HepG2 (cell line): Measurements from ENCODE around the gene B4GALT2. TPM values are rescaled to one million over a fixed set of nuclear protein-coding genes. Genes with fewer than 3 reads are reported as not detected.

Experiments used
- DNMT3B ChIP-seq: conservative IDR thresholded peaks from 2 replicates; pipeline ENCODE4 v1.6.1; 2016; ENCODE audit warnings: missing biosample characterization, control low read depth
- FOXK1 ChIP-seq: sonication (generic); formaldehyde crosslinking; IDR thresholded peaks from 2 replicates; pipeline ENCODE4 v1.4.0; 2020; ENCODE audit warnings: low read depth, missing genetic modification reagents, borderline replicate concordance
- HOXA3 ChIP-seq: sonication (generic); formaldehyde crosslinking; IDR thresholded peaks from 2 replicates; pipeline ENCODE4 v1.5.0; 2020; ENCODE audit warnings: missing genetic modification reagents
- HOXA5 ChIP-seq: sonication (generic); formaldehyde crosslinking; IDR thresholded peaks from 2 replicates; pipeline ENCODE4 v1.4.0; 2020; ENCODE audit warnings: missing genetic modification reagents
- MATR3 ChIP-seq: sonication (generic); formaldehyde crosslinking; IDR thresholded peaks from 2 replicates; pipeline ENCODE4 v1.4.0; 2020; ENCODE audit warnings: missing genetic modification reagents
- POLR2G ChIP-seq: fragments of 200-400 bp; formaldehyde crosslinking; IDR thresholded peaks from 2 replicates; pipeline ENCODE4 v1.6.1; 2018; ENCODE audit warnings: mild to moderate bottlenecking, low read depth, low read length, moderate library complexity
- RBAK ChIP-seq: sonication (generic); formaldehyde crosslinking; IDR thresholded peaks from 2 replicates; pipeline ENCODE4 v1.5.1; 2020; ENCODE audit warnings: mild to moderate bottlenecking, missing genetic modification reagents
- RCOR2 ChIP-seq: IDR thresholded peaks from 2 replicates; pipeline ENCODE4 v1.6.1; 2016; ENCODE audit warnings: missing biosample characterization, missing genetic modification reagents
- RORA ChIP-seq: sonication (generic); formaldehyde crosslinking; IDR thresholded peaks from 2 replicates; pipeline ENCODE4 v1.5.0; 2020; ENCODE audit warnings: mild to moderate bottlenecking, missing genetic modification reagents, moderate library complexity
- SMARCE1 ChIP-seq: fragments of 450-650 bp; IDR thresholded peaks from 2 replicates; pipeline ENCODE4 v1.6.1; 2017; ENCODE audit warnings: borderline replicate concordance
- SUZ12 ChIP-seq: fragments of 150-350 bp; IDR thresholded peaks from 2 replicates; pipeline ENCODE4 v1.6.1; 2014; ENCODE audit warnings: low read depth, low read length
- ZNF10 ChIP-seq: sonication (generic); formaldehyde crosslinking; IDR thresholded peaks from 2 replicates; pipeline ENCODE4 v1.4.0; 2020; ENCODE audit warnings: mild to moderate bottlenecking, low read depth, missing genetic modification reagents, borderline replicate concordance
- ZNF292 ChIP-seq: sonication (generic); formaldehyde crosslinking; IDR thresholded peaks from 2 replicates; pipeline ENCODE4 v1.8.1; 2022; ENCODE audit warnings: mild to moderate bottlenecking, low read depth, missing genetic modification reagents, borderline replicate concordance
- ZNF441 ChIP-seq: sonication (generic); formaldehyde crosslinking; IDR thresholded peaks from 2 replicates; pipeline ENCODE4 v1.7.0; 2021; ENCODE audit warnings: missing genetic modification reagents, borderline replicate concordance
- ZNF557 ChIP-seq: sonication (generic); formaldehyde crosslinking; IDR thresholded peaks from 2 replicates; pipeline ENCODE4 v1.4.0; 2020; ENCODE audit warnings: missing genetic modification reagents
- ZNF616 ChIP-seq: sonication (generic); formaldehyde crosslinking; IDR thresholded peaks from 2 replicates; pipeline ENCODE4 v1.5.0; 2020; ENCODE audit warnings: low read depth, mild to moderate bottlenecking, missing genetic modification reagents
- ZNF644 ChIP-seq: IDR thresholded peaks from 2 replicates; pipeline ENCODE4 v1.6.1; 2016; ENCODE audit warnings: low read depth
- polyA plus RNA-seq, 8 experiments: library from polyadenylated mRNA; depleted of rRNA in 3 of 8; stranded (reverse) in 7 of 8; unstranded in 1 of 8; fragments of >200 nt; fragmentation: Illumina TruSeq in 4 of 8; extraction: Trizol in 4 of 8; gene quantifications; 2 replicates each; pipeline versions ENCODE4 v1.2.1 to v1.2.3, GENCODE V29; 2011 to 2016; ENCODE audit warnings: low read depth in 4 of 8, missing spikeins in 1 of 8, mixed read lengths in 1 of 8; ENCODE audit not compliant: insufficient read depth in 1 of 8
- total RNA-seq, 5 experiments: library from RNA; depleted of rRNA; stranded (reverse); fragments of >200 nt; fragmentation: Illumina TruSeq; extraction: Trizol; gene quantifications; 2 replicates each; pipeline ENCODE4 v1.2.3, GENCODE V29; 2016; ENCODE audit warnings: low read depth in 1 of 5
- TF ChIP-seq, protein P1 (sequence below): sonication (generic); formaldehyde crosslinking; IDR thresholded peaks from 2 replicates; pipeline ENCODE4 v1.4.0; 2020; ENCODE audit warnings: missing genetic modification reagents
- TF ChIP-seq, protein P2 (sequence below): sonication (generic); formaldehyde crosslinking; IDR thresholded peaks from 2 replicates; pipeline ENCODE4 v1.4.0; 2020; ENCODE audit warnings: low read depth, mild to moderate bottlenecking, missing genetic modification reagents
- TF ChIP-seq, protein P3 (sequence below): IDR thresholded peaks from 2 replicates; pipeline ENCODE4 v1.6.1; 2018; ENCODE audit warnings: missing genetic modification reagents
- TF ChIP-seq, protein P4 (sequence below): IDR thresholded peaks from 2 replicates; pipeline ENCODE4 v1.6.1; 2016; ENCODE audit warnings: mild to moderate bottlenecking
- TF ChIP-seq, protein P5 (sequence below): IDR thresholded peaks from 2 replicates; pipeline ENCODE4 v1.6.1; 2016; ENCODE audit warnings: missing genetic modification reagents, missing compliant biosample characterization
- TF ChIP-seq, protein P6 (sequence below): sonication (generic); formaldehyde crosslinking; IDR thresholded peaks from 2 replicates; pipeline ENCODE4 v1.4.0; 2020; ENCODE audit warnings: mild to moderate bottlenecking, low read depth, missing genetic modification reagents

Gene B4GALT2
- total and polyA plus RNA-seq, 2 of the 13 experiments (the other 11 are each of a cell fraction or from before 2014, with no cell fraction given): 41.9 to 78.0 TPM

DNA sequence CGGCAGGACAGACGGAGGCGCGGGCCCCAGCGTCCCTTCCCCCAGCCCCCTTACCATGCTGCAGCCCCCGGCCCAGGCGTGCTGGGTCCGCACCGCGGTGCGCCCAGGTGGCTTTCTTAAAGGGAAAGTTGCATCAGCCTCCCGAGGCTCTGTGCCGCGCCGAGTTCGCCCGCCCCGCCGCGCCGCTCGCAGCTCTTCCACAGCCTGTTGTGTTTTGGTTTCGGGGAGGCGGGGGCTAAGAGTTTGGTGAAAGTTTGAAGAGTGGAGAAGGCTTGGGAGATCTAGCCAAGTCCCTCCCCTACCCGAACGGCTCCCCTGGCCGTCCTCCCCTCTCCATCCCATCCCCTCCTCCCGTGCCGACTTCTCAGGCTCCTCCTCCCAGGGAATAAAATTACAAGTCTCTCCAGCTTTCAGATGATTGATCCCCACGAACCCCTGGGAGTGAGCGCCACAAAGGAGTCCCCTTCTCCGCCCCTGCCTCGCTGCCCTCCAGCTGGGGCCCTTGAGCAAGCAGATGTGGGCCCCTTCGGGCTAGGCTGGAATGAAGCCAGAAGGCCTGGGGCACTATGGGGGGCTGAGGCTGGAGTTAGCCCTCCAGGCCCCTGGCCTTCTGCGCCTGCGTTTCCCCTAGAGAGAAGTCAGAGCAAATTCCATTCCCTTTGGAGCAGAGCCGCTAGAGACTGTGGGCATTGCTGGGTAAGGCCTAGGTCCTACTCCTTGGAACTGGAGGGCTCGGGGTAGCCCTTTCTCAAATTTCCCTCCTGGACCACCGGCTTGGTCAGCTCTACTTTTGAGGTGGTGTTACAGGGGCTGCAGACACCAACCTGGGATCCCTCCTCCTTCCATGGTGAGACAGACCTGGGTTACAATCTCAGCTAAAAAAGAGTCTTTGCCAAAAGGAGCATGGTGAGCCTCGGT is 52.5 kb downstream of the B4GALT2 start, which contains the start of gene SLC6A9 (continued):
- TF ChIP-seq, protein P1, sequence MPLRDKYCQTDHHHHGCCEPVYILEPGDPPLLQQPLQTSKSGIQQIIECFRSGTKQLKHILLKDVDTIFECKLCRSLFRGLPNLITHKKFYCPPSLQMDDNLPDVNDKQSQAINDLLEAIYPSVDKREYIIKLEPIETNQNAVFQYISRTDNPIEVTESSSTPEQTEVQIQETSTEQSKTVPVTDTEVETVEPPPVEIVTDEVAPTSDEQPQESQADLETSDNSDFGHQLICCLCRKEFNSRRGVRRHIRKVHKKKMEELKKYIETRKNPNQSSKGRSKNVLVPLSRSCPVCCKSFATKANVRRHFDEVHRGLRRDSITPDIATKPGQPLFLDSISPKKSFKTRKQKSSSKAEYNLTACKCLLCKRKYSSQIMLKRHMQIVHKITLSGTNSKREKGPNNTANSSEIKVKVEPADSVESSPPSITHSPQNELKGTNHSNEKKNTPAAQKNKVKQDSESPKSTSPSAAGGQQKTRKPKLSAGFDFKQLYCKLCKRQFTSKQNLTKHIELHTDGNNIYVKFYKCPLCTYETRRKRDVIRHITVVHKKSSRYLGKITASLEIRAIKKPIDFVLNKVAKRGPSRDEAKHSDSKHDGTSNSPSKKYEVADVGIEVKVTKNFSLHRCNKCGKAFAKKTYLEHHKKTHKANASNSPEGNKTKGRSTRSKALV: 0 out of 2 replicates have a peak, but pooled peaks have one; percentile 49
- TF ChIP-seq RCOR2 (CRISPR knock-in tag): no peak
- TF ChIP-seq ZNF557 (CRISPR knock-in tag): no peak
- TF ChIP-seq, protein P2, sequence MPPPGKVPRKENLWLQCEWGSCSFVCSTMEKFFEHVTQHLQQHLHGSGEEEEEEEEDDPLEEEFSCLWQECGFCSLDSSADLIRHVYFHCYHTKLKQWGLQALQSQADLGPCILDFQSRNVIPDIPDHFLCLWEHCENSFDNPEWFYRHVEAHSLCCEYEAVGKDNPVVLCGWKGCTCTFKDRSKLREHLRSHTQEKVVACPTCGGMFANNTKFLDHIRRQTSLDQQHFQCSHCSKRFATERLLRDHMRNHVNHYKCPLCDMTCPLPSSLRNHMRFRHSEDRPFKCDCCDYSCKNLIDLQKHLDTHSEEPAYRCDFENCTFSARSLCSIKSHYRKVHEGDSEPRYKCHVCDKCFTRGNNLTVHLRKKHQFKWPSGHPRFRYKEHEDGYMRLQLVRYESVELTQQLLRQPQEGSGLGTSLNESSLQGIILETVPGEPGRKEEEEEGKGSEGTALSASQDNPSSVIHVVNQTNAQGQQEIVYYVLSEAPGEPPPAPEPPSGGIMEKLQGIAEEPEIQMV (CRISPR knock-in tag): 0 out of 2 replicates have a peak, but pooled peaks have one; percentile 52
- TF ChIP-seq HOXA3 (CRISPR knock-in tag): no peak
- TF ChIP-seq ZNF441: 0 out of 2 replicates have a peak, but pooled peaks have one; percentile 23
- no peak for TF ChIP-seq ZNF644 (CRISPR knock-in tag)
- no peak for TF ChIP-seq DNMT3B
- TF ChIP-seq POLR2G: peak; percentile 70; the same call in 1 of the 2 replicates
- no peak for TF ChIP-seq ZNF292 (CRISPR knock-in tag)
- no peak for TF ChIP-seq RBAK (CRISPR knock-in tag)
- no peak for TF ChIP-seq RORA (CRISPR knock-in tag)
- TF ChIP-seq, protein P3, sequence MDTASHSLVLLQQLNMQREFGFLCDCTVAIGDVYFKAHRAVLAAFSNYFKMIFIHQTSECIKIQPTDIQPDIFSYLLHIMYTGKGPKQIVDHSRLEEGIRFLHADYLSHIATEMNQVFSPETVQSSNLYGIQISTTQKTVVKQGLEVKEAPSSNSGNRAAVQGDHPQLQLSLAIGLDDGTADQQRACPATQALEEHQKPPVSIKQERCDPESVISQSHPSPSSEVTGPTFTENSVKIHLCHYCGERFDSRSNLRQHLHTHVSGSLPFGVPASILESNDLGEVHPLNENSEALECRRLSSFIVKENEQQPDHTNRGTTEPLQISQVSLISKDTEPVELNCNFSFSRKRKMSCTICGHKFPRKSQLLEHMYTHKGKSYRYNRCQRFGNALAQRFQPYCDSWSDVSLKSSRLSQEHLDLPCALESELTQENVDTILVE (CRISPR knock-in tag): no peak; the same call in 1 of the 2 replicates
- no peak for TF ChIP-seq SMARCE1
- TF ChIP-seq SUZ12: no peak
- TF ChIP-seq MATR3 (CRISPR knock-in tag): no peak
- TF ChIP-seq, protein P4, sequence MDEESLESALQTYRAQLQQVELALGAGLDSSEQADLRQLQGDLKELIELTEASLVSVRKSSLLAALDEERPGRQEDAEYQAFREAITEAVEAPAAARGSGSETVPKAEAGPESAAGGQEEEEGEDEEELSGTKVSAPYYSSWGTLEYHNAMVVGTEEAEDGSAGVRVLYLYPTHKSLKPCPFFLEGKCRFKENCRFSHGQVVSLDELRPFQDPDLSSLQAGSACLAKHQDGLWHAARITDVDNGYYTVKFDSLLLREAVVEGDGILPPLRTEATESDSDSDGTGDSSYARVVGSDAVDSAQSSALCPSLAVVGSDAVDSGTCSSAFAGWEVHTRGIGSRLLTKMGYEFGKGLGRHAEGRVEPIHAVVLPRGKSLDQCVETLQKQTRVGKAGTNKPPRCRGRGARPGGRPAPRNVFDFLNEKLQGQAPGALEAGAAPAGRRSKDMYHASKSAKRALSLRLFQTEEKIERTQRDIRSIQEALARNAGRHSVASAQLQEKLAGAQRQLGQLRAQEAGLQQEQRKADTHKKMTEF (CRISPR knock-in tag): no peak
- TF ChIP-seq ZNF616: no peak
- TF ChIP-seq FOXK1 (CRISPR knock-in tag): 0 out of 2 replicates have a peak, but pooled peaks have one; percentile 4
- no peak for TF ChIP-seq ZNF10 (CRISPR knock-in tag)
- TF ChIP-seq, protein P5, sequence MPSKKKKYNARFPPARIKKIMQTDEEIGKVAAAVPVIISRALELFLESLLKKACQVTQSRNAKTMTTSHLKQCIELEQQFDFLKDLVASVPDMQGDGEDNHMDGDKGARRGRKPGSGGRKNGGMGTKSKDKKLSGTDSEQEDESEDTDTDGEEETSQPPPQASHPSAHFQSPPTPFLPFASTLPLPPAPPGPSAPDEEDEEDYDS (CRISPR knock-in tag): no peak
- 0 out of 2 replicates have a peak, but pooled peaks have one; percentile 51 for TF ChIP-seq HOXA5 (CRISPR knock-in tag)
- TF ChIP-seq, protein P6, sequence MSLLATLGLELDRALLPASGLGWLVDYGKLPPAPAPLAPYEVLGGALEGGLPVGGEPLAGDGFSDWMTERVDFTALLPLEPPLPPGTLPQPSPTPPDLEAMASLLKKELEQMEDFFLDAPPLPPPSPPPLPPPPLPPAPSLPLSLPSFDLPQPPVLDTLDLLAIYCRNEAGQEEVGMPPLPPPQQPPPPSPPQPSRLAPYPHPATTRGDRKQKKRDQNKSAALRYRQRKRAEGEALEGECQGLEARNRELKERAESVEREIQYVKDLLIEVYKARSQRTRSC: 0 out of 2 replicates have a peak, but pooled peaks have one; percentile 55
